K562 (cell line): Measurements from ENCODE around the gene TRIM43. TPM values are rescaled to one million over a fixed set of nuclear protein-coding genes. Genes with fewer than 3 reads are reported as not detected.

Experiments used
- ATAC-seq: fragments of 200-7000 bp; cut with Tn5 transposase; 3 replicates; pipeline ENCODE4 v1.9.1; 2020; ENCODE audit warnings: moderate library complexity
- BruUV-seq: library from RNA; stranded (reverse); fragments of 400-500 nt; replicated peaks from 2 replicates; lab custom pipeline; 2021; lab: Mats Ljungman, UMichigan
- CTCF ChIA-PET: fragments of 300-600 bp; formaldehyde crosslinking; extraction: SDS; loops from one replicate; lab custom pipeline; 2021; ENCODE audit warnings: low intra/inter-chr PET ratio; lab: Yijun Ruan, JAX
- POLR2A ChIA-PET: fragments of 300-600, 350-650 bp; sonication (Branson Sonifier 250); formaldehyde crosslinking; extraction: SDS; loops from one replicate; lab custom pipeline; 2021; ENCODE audit warnings: antibody characterized with exemption, inconsistent platforms; lab: Yijun Ruan, JAX
- DNase-seq, 4 experiments: peaks; one replicate each; pipeline versions ENCODE4 v3.0.0 to v3.0.0-alpha.2; 2011 to 2018; ENCODE audit warnings: low spot score in 3 of 4, mixed read lengths in 3 of 4; ENCODE audit errors: extremely low read depth in 1 of 4
- FAIRE-seq: peaks from 2 replicates; lab custom pipeline; 2011; peaks lifted over from hg19 to GRCh38; lab: Jason Lieb, UNC
- H2AFZ ChIP-seq: 2 replicates; pipeline ENCODE4 v1.6.0; 2011; ENCODE audit warnings: low read depth, low read length, control low read depth, inconsistent platforms
- H3K27ac ChIP-seq: fragments of 200-600 bp; 3 replicates; pipeline ENCODE4 v1.8.0; 2011; ENCODE audit warnings: low read depth, mild to moderate bottlenecking, control low read depth, inconsistent platforms, low read length, moderate library complexity, mixed read lengths; ENCODE audit errors: extremely low read depth
- H3K27me3 ChIP-seq, 2 experiments: fragments of 300-600 bp in 1 of 2; 2 replicates in 1 of 2; 3 replicates in 1 of 2; pipeline versions ENCODE4 v1.6.0 to v1.8.0; 2011; ENCODE audit warnings: inconsistent platforms in 2 of 2, low read length in 2 of 2, mild to moderate bottlenecking in 1 of 2, mixed read lengths in 1 of 2, moderate library complexity in 1 of 2; ENCODE audit not compliant: control insufficient read depth in 2 of 2, insufficient read depth in 2 of 2
- H3K36me3 ChIP-seq: fragments of 300-600 bp; 3 replicates; pipeline ENCODE4 v1.8.0; 2011; ENCODE audit warnings: mild to moderate bottlenecking, low read length, inconsistent platforms; ENCODE audit not compliant: control insufficient read depth, insufficient read depth
- H3K4me1 ChIP-seq, 2 experiments: fragments of 200-600 bp in 1 of 2; replicated peaks in 1 of 2; 2 replicates in 1 of 2; 3 replicates in 1 of 2; pipeline versions ENCODE4 v1.5.1 to v1.8.0; 2011; ENCODE audit warnings: inconsistent platforms in 2 of 2, low read length in 2 of 2, mild to moderate bottlenecking in 1 of 2, mixed read lengths in 1 of 2, moderate library complexity in 1 of 2; ENCODE audit not compliant: control insufficient read depth in 2 of 2, insufficient read depth in 2 of 2
- H3K4me2 ChIP-seq: 2 replicates; pipeline ENCODE4 v1.6.1; 2011; ENCODE audit warnings: low read length, control low read depth, inconsistent platforms, mixed read lengths; ENCODE audit not compliant: insufficient read depth
- H3K4me3 ChIP-seq: fragments of 200-600 bp; sonication (generic), shearing (Covaris generic); 2 replicates; pipeline ENCODE4 v1.5.1; 2016; ENCODE audit warnings: control low read depth, inconsistent platforms
- H3K79me2 ChIP-seq: fragments of 200-600 bp; 3 replicates; pipeline ENCODE4 v1.8.0; 2011; ENCODE audit warnings: low read length, inconsistent platforms; ENCODE audit not compliant: control insufficient read depth, insufficient read depth
- H3K9ac ChIP-seq, 2 experiments: 2 replicates each; pipeline versions ENCODE4 v1.6.0 to v1.6.1; 2011; ENCODE audit warnings: low read depth in 2 of 2, low read length in 2 of 2, control low read depth in 1 of 2, inconsistent platforms in 1 of 2, mild to moderate bottlenecking in 1 of 2, mixed read lengths in 1 of 2; ENCODE audit not compliant: insufficient read depth in 1 of 2
- H3K9me1 ChIP-seq: one replicate; pipeline ENCODE4 v1.6.0; 2011; ENCODE audit warnings: inconsistent platforms, mild to moderate bottlenecking, low read length, moderate library complexity; ENCODE audit not compliant: control insufficient read depth, insufficient read depth
- H3K9me3 ChIP-seq: replicated peaks from 2 replicates; pipeline ENCODE4 v1.5.1; 2011; ENCODE audit warnings: low read depth, low read length, inconsistent platforms; ENCODE audit not compliant: control insufficient read depth, insufficient read depth
- H4K20me1 ChIP-seq: replicated peaks from 2 replicates; pipeline ENCODE4 v1.6.1; 2011; ENCODE audit warnings: low read length, inconsistent platforms, mixed read lengths; ENCODE audit not compliant: control insufficient read depth, insufficient read depth
- BCL6 ChIP-seq: fragments of 250-450 bp; sonication (Bioruptor Pico); IDR thresholded peaks from 2 replicates; pipeline ENCODE4 v1.4.0; 2020
- HDAC1 ChIP-seq, 2 experiments: fragments of 450-650 bp; IDR thresholded peaks; 2 replicates each; pipeline ENCODE4 v1.6.1; 2016 to 2017; ENCODE audit warnings: inconsistent platforms in 1 of 2, mild to moderate bottlenecking in 1 of 2, moderate library complexity in 1 of 2
- NCOA1 ChIP-seq: fragments of 450-650 bp; IDR thresholded peaks from 2 replicates; pipeline ENCODE4 v1.6.1; 2016; ENCODE audit warnings: low read depth
- RUNX1 ChIP-seq: sonication (generic); IDR thresholded peaks from 2 replicates; pipeline ENCODE4 v1.6.1; 2016; ENCODE audit warnings: antibody characterized with exemption, low read depth
- TAL1 ChIP-seq: fragments of 450-650 bp; IDR thresholded peaks from 2 replicates; pipeline ENCODE4 v1.6.1; 2016; ENCODE audit warnings: mild to moderate bottlenecking
- ZC3H11A ChIP-seq: IDR thresholded peaks from 2 replicates; pipeline ENCODE4 v1.6.1; 2012; ENCODE audit warnings: low read depth, low read length, improper control_type of control experiment
- WGBS: fragments of 100-300 bp; shearing (Covaris generic); methylation state at CpG from one replicate; pipeline ENCODE4 v1.1.6; 2016; ENCODE audit warnings: low coverage, mixed read lengths; ENCODE audit not compliant: insufficient coverage; ENCODE audit errors: missing lambda C conversion rate; 5-methylcytosine and 5-hydroxymethylcytosine counted together
- in situ Hi-C: fragments of 300-500 bp; cut with MboI; formaldehyde crosslinking; loops from 4 replicates; pipeline ENCODE4 v1.15.0; 2018; ENCODE audit warnings: inconsistent platforms, mixed read lengths
- intact Hi-C: fragments of 100-400 bp; cut with micrococcal nuclease; formaldehyde crosslinking; loops from 2 replicates; pipeline ENCODE4 v1.14.2; 2022
- polyA plus RNA-seq, 8 experiments: library from polyadenylated mRNA; depleted of rRNA in 4 of 8; stranded (reverse) in 5 of 8; unstranded in 3 of 8; fragments of >200 nt; fragmentation: Nextera tagmentation in 2 of 8; fragmentation: Illumina TruSeq in 1 of 8; extraction: Ambion mirVana in 2 of 8; extraction: Trizol in 1 of 8; gene quantifications; 2 replicates each; pipeline versions ENCODE4 v1.2.1 to v1.2.3, GENCODE V29; 2011 to 2014; ENCODE audit warnings: inconsistent platforms in 1 of 8, missing spikeins in 1 of 8
- total RNA-seq, 7 experiments: library from RNA; depleted of rRNA in 6 of 7; stranded (reverse); fragments of >200 nt in 6 of 7; fragmentation: Illumina TruSeq in 2 of 7; extraction: Trizol in 2 of 7; gene quantifications; 2 replicates each; pipeline versions ENCODE4 v1.2.1 to v1.2.3, GENCODE V29; 2011 to 2021; ENCODE audit warnings: low replicate concordance in 1 of 7
- TF ChIP-seq, protein P1 (sequence below): sonication (generic); formaldehyde crosslinking; IDR thresholded peaks from 2 replicates; pipeline ENCODE4 v1.8.0; 2023; ENCODE audit warnings: mild to moderate bottlenecking, missing genetic modification reagents

Gene TRIM43
- total and polyA plus RNA-seq, 9 of the 15 experiments (the other 6 are each of a cell fraction or from before 2014, with no cell fraction given): not detected

DNA sequence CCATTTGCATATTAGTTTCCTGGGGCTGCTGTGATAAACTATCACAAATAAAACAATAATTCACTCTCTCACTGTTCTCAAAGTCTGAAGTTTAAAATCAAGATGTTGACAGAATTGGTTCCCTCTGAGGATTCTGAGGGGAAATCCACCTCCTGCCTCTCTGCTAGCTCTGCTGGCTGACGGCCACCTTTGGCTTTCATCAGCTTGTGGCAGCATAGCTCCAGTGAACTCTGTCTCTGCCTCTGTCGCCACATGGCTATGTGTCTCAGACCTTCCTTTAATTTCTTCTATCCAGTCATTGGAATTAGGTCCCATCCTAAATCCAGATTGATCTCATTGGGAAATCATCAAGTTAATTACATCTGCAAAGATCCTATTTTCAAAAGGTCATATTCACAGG is 38.9 kb upstream of the TRIM43 start:
- H3K79me2 ChIP-seq: no peaks in the 10 kb centered on the region
- intact Hi-C loops (no loop called here), in situ Hi-C loops (no loop called here)
- no peaks in the 10 kb centered on the region for H3K36me3 ChIP-seq
- ChIA-PET CTCF (no interaction called here), POLR2A (interaction anchor here (0.6 to 1.0 kb wide), 4 partner anchors 21 to 1226 kb away, joined by 3 read pairs; no protein-coding TSS in a partner anchor)
- H3K9me1 ChIP-seq: no peaks in the 10 kb centered on the region
- H3K9ac ChIP-seq: peak overlapping the region in 1 of 2 experiments; percentile 43; a peak in 1 of 4 replicates
- FAIRE-seq (no peak), DNase-seq (peak in 1 of 4 experiments; percentile 27), ATAC-seq (peak; percentile 59)
- no peak for TF ChIP-seq ZC3H11A
- no TSS peak for BruUV-seq
- H3K27me3 ChIP-seq: no peaks in the 10 kb centered on the region
- H4K20me1 ChIP-seq: no peaks in the 10 kb centered on the region
- 49% methylated on average over 2 of the region's 2 CpGs for WGBS
- peaks cover 0 to 2% of the 10 kb centered on the region in 2 experiments; a peak in 2 of 5 replicates for H3K4me1 ChIP-seq
- no peak overlapping the region for H3K4me2 ChIP-seq
- H3K4me3 ChIP-seq: no peak overlapping the region
- no peak overlapping the region for H3K27ac ChIP-seq
- H3K9me3 ChIP-seq: no peaks in the 10 kb centered on the region
- peak overlapping the region; percentile 75 for H2AFZ ChIP-seq

GRCh38 chr2:95569170-95569569 is 22.6 kb upstream of the TRIM43 start:
- ChIA-PET POLR2A (no interaction called here), CTCF (no interaction called here)
- DNase-seq (no peak), FAIRE-seq (no peak), ATAC-seq (no peak)
- Histone ChIP-seq H3K9me3 (no peaks in the 10 kb centered on the region), H3K36me3 (no peaks in the 10 kb centered on the region), H3K9me1 (no peaks in the 10 kb centered on the region), H3K27me3 (0 out of 5 replicates have a peak, but pooled peaks cover 0 to 3% of the 10 kb centered on the region in 2 experiments), H3K4me3 (no peak overlapping the region), H3K4me1 (no peaks in the 10 kb centered on the region), H2AFZ (no peak overlapping the region), H3K9ac (no peak overlapping the region), H3K4me2 (no peak overlapping the region), H4K20me1 (no peaks in the 10 kb centered on the region), H3K79me2 (no peaks in the 10 kb centered on the region), H3K27ac (no peak overlapping the region)
- WGBS: 3% methylated on average over 2 of the region's 2 CpGs
- in situ Hi-C loops: no loop called here
- intact Hi-C loops: no loop called here
- no TSS peak for BruUV-seq
- TF ChIP-seq HDAC1 (IDR thresholded peaks at IDR 0.05): no peak
- TF ChIP-seq BCL6 (CRISPR knock-in tag): no peak
- TF ChIP-seq RUNX1: no peak
- TF ChIP-seq, protein P1, sequence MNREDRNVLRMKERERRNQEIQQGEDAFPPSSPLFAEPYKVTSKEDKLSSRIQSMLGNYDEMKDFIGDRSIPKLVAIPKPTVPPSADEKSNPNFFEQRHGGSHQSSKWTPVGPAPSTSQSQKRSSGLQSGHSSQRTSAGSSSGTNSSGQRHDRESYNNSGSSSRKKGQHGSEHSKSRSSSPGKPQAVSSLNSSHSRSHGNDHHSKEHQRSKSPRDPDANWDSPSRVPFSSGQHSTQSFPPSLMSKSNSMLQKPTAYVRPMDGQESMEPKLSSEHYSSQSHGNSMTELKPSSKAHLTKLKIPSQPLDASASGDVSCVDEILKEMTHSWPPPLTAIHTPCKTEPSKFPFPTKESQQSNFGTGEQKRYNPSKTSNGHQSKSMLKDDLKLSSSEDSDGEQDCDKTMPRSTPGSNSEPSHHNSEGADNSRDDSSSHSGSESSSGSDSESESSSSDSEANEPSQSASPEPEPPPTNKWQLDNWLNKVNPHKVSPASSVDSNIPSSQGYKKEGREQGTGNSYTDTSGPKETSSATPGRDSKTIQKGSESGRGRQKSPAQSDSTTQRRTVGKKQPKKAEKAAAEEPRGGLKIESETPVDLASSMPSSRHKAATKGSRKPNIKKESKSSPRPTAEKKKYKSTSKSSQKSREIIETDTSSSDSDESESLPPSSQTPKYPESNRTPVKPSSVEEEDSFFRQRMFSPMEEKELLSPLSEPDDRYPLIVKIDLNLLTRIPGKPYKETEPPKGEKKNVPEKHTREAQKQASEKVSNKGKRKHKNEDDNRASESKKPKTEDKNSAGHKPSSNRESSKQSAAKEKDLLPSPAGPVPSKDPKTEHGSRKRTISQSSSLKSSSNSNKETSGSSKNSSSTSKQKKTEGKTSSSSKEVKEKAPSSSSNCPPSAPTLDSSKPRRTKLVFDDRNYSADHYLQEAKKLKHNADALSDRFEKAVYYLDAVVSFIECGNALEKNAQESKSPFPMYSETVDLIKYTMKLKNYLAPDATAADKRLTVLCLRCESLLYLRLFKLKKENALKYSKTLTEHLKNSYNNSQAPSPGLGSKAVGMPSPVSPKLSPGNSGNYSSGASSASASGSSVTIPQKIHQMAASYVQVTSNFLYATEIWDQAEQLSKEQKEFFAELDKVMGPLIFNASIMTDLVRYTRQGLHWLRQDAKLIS: no peak
- TF ChIP-seq NCOA1: no peak
- TF ChIP-seq TAL1: no peak
